ENCODE data around the gene B2M. TPM values are rescaled to one million over a fixed set of nuclear protein-coding genes. Genes with fewer than 3 reads are reported as not detected.

The B2M gene
- total and polyA plus RNA-seq, 2 of the 8 experiments (the other 6 are each of a cell fraction or from before 2014, with no cell fraction given), result 78.9 to 907 TPM

- POLR2A ChIA-PET (ENCODE audit: partially characterized antibody), result no interaction called here
- CTCF ChIA-PET (ENCODE audit: partially characterized antibody), result interaction anchor here (0.9 to 1.6 kb wide), 3 partner anchors 12 to 40 kb away, joined by 3 to 6 read pairs (median 3); partner anchors contain the start of genes B2M and PATL2
- Histone ChIP-seq H3K4me3 (ENCODE audit: extremely low read depth in 1 of 4, insufficient read depth in 2 of 4, low read depth in 3 of 4, low read length in 4 of 4) (no peak overlapping the region), H4K91ac (replicated peaks; ENCODE audit: insufficient read length, low read length) (no peak overlapping the region), H2BK15ac (ENCODE audit: low read length) (no peak overlapping the region), H3K14ac (ENCODE audit: insufficient read length) (no peak overlapping the region), H3K4ac (replicated peaks; ENCODE audit: insufficient read length, low read depth, low read length) (no peak overlapping the region), H4K20me1 (replicated peaks in 1 of 2; ENCODE audit: control insufficient read depth in 1 of 2, insufficient read depth in 2 of 2, low read length in 2 of 2) (no peaks in the 10 kb centered on the region), H2BK5ac (ENCODE audit: low read depth, low read length) (no peak overlapping the region), H2BK20ac (ENCODE audit: low read length) (no peak overlapping the region), H3K4me1 (replicated peaks in 1 of 4; ENCODE audit: control insufficient read depth in 3 of 4, insufficient read depth in 4 of 4, low read length in 3 of 4) (no peaks in the 10 kb centered on the region), H3K4me2 (ENCODE audit: insufficient read depth in 1 of 2, low read depth in 2 of 2, low read length in 2 of 2) (no peak overlapping the region), H3K18ac (ENCODE audit: extremely low read depth, low read length) (no peak overlapping the region), H3K27me3 (replicated peaks in 1 of 4; ENCODE audit: control insufficient read depth in 3 of 4, extremely low read depth in 1 of 4, insufficient read depth in 3 of 4, low read length in 3 of 4) (no peaks in the 10 kb centered on the region), H4K5ac (ENCODE audit: insufficient read length, low read depth, low read length) (no peak overlapping the region), H3K56ac (replicated peaks; ENCODE audit: insufficient read length, low read depth, low read length) (no peak overlapping the region), H2AK5ac (ENCODE audit: low read depth, low read length) (no peak overlapping the region), H3K23ac (ENCODE audit: insufficient read length) (no peak overlapping the region), H3K27ac (ENCODE audit: low read depth, low read length) (no peak overlapping the region), H3K36me3 (ENCODE audit: control insufficient read depth in 2 of 4, insufficient read depth in 4 of 4, low read length in 3 of 4) (no peaks in the 10 kb centered on the region), H2BK120ac (replicated peaks; ENCODE audit: low read depth, low read length) (no peak overlapping the region), H3K23me2 (ENCODE audit: low read depth, low read length) (no peaks in the 10 kb centered on the region), H4K8ac (ENCODE audit: extremely low read depth, insufficient read depth, low read length) (no peak overlapping the region), H3K79me2 (ENCODE audit: control insufficient read depth in 1 of 2, insufficient read depth in 2 of 2, low read length in 2 of 2) (no peaks in the 10 kb centered on the region), H3K79me1 (ENCODE audit: low read depth, low read length) (no peaks in the 10 kb centered on the region), H3K9ac (replicated peaks in 1 of 4; ENCODE audit: extremely low read depth in 1 of 4, low read depth in 3 of 4, low read length in 3 of 4) (no peak overlapping the region), H2AFZ (ENCODE audit: low read length) (no peak overlapping the region), H3K9me3 (ENCODE audit: insufficient read depth in 2 of 2, low read depth in 1 of 2, low read length in 1 of 2) (no peaks in the 10 kb centered on the region; a peak in 1 of 4 replicates), H2BK12ac (ENCODE audit: low read depth, low read length) (no peak overlapping the region)
- FAIRE-seq, result no peak
- no peak for DNase-seq (ENCODE audit: low read depth in 1 of 2, low spot score in 2 of 2)
- 83% methylated on average over 2 of the region's 2 CpGs; no CpG with 5 or more reads in 1 of the 2 experiments for WGBS, 2 experiments (ENCODE audit: extremely low coverage in 1 of 2, insufficient coverage in 1 of 2, insufficient read length in 1 of 2, insufficient replicate concordance in 2 of 2, low coverage in 1 of 2, low lambda C conversion rate in 2 of 2, missing lambda C conversion rate in 1 of 2)
- TF ChIP-seq USF2 (IDR thresholded peaks at IDR 0.05; ENCODE audit: low read length) (no peak), POLR2A (IDR thresholded peaks at IDR 0.05; ENCODE audit: control extremely low read depth in 1 of 2, low read depth in 2 of 2, low read length in 2 of 2) (no peak), MAX (IDR thresholded peaks at IDR 0.05) (no peak), KDM1A (IDR thresholded peaks at IDR 0.05; ENCODE audit: borderline replicate concordance, low read length) (no peak), TAF1 (IDR thresholded peaks at IDR 0.05; ENCODE audit: low read depth, low read length) (no peak), RAD21 (IDR thresholded peaks at IDR 0.05 in 1 of 2, conservative IDR thresholded peaks at IDR 0.05 in 1 of 2; ENCODE audit: low read depth in 2 of 2, low read length in 2 of 2) (no peak), ATF3 (IDR thresholded peaks at IDR 0.05; ENCODE audit: insufficient read depth, low read depth, low read length) (no peak), CEBPB (IDR thresholded peaks at IDR 0.05; ENCODE audit: low read depth, low read length) (no peak), ATF2 (IDR thresholded peaks at IDR 0.05; ENCODE audit: low read length) (no peak), TBP (IDR thresholded peaks at IDR 0.05; ENCODE audit: low read depth, low read length) (no peak), CTBP2 (IDR thresholded peaks at IDR 0.05; ENCODE audit: borderline replicate concordance, insufficient read depth, insufficient read length, low read length) (no peak)
These were observed 12.7 kb upstream of the B2M start for GRCh38 chr15:44698641-44699040.

Measured in H1 (cell line).